NT2/D1 (cell line): Measurements from ENCODE around the gene RPEL1.
"Not testable (repeated sequence)": the region's sequence is repeated elsewhere in the genome, so short reads cannot be mapped to it uniquely, and the experiment has no call there.

Source experiments
- DNase-seq: peaks from one replicate; pipeline ENCODE4 v3.0.0-alpha.2; 2011; ENCODE audit warnings: low read depth, low spot score
- H3K27me3 ChIP-seq: 2 replicates; pipeline ENCODE4 v1.6.0; 2011; ENCODE audit warnings: mild to moderate bottlenecking; ENCODE audit not compliant: insufficient read length, insufficient read depth
- H3K36me3 ChIP-seq: 2 replicates; pipeline ENCODE4 v1.6.1; 2011; ENCODE audit warnings: mild to moderate bottlenecking, low read length, mixed read lengths; ENCODE audit not compliant: insufficient read depth, insufficient read length
- H3K4me1 ChIP-seq: 2 replicates; pipeline ENCODE4 v1.5.1; 2011; ENCODE audit not compliant: insufficient read depth, insufficient read length
- H3K4me3 ChIP-seq: 2 replicates; pipeline ENCODE4 v1.5.1; 2011; ENCODE audit warnings: low read depth; ENCODE audit not compliant: insufficient read length
- H3K9ac ChIP-seq: 2 replicates; pipeline ENCODE4 v1.6.0; 2011; ENCODE audit warnings: low read depth; ENCODE audit not compliant: insufficient read length
- H3K9me3 ChIP-seq: 2 replicates; pipeline ENCODE4 v1.5.1; 2011; ENCODE audit warnings: mild to moderate bottlenecking, low read length; ENCODE audit not compliant: insufficient read depth
- SUZ12 ChIP-seq: IDR thresholded peaks from 2 replicates; pipeline ENCODE4 v1.6.1; 2011; ENCODE audit not compliant: insufficient read length, insufficient read depth; ENCODE audit errors: extremely low read depth
- YY1 ChIP-seq: IDR thresholded peaks from 2 replicates; pipeline ENCODE4 v1.6.1; 2011; ENCODE audit not compliant: insufficient read length, insufficient read depth
- ZNF274 ChIP-seq: IDR thresholded peaks from 2 replicates; pipeline ENCODE4 v1.6.1; 2011; ENCODE audit warnings: mild to moderate bottlenecking, low read depth, low read length

The RPEL1 gene

DNA sequence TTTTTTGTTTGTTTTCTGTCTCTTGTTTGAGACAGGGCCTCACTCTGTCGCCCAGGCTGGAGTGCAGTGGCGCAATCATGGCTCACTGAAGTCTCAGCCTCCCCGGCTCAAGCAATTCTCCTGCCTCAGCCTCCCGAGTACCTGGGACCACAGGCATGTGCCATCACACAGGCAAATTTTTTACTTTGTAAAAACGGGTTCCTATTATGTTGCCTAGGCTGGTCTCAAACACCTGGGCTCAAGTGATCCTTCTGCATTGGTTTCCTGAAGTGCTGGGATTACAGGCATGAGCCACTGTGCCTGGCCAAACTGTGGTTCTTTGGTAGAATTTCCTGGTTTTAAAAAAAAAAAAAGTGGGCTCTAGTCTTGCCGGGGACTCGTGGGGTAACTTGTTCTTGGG, at the start of gene RPEL1:
RPEL1 (plus strand) TSS at position 301 of the 400 bp plus-strand sequence. CDS start 110 bp downstream, outside the sequence.
- H3K4me1 ChIP-seq, H3K4me3 ChIP-seq, H3K9me3 ChIP-seq, DNase-seq, H3K9ac ChIP-seq, H3K27me3 ChIP-seq, H3K36me3 ChIP-seq: not testable (repeated sequence)

DNA sequence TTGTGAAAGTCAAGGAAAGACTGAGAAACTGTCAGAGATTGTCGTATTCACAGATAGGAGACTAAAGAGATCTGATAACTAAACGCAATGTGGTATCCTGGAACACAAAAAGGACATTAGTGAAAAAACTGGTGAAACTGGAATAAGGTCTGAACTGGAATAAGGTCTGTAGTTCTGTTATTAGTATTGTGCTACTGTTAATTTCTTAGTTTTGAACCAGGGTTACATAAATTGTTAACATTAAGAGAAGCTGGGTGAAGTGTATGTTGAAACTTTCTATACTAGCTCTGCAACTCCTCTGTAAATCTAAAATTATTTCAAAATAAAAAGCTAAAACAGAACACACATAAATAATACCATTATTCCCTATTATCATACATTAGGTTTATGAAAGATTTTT, 49.2 kb upstream of the RPEL1 start:
- Histone ChIP-seq H3K4me1 (peaks cover 7% of the 10 kb centered on the region), H3K27me3 (no peaks in the 10 kb centered on the region), H3K36me3 (no peaks in the 10 kb centered on the region), H3K9ac (no peak overlapping the region), H3K9me3 (no peaks in the 10 kb centered on the region), H3K4me3 (no peak overlapping the region)
- no peak for TF ChIP-seq SUZ12
- TF ChIP-seq YY1: no peak
- TF ChIP-seq ZNF274: no peak
- no peak for DNase-seq

DNA sequence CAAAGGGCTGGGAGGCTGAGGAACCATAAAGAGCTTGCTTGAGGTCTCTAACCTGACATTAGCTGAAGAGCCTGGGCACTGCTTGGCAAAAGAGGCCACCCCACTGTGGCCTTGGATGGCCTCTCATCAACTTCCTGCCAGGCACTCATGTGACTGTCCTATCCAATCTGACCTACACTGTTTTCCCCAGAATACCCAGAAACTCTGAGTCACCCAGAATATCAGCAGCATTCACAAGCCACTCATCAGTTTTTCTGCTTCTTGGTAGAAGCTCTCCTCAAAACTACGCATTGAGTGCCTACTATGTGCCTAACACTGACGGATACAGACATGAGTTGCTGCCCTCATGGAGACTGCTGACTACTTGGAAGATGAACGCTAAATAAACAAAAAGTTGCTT, 48.5 kb upstream of the RPEL1 start:
- no peak overlapping the region for H3K9ac ChIP-seq
- TF ChIP-seq YY1 (no peak), ZNF274 (no peak), SUZ12 (no peak)
- H3K4me3 ChIP-seq: no peak overlapping the region
- DNase-seq: no peak
- no peaks in the 10 kb centered on the region for H3K27me3 ChIP-seq
- no peaks in the 10 kb centered on the region for H3K9me3 ChIP-seq
- H3K4me1 ChIP-seq: peaks cover 7% of the 10 kb centered on the region
- no peaks in the 10 kb centered on the region for H3K36me3 ChIP-seq

DNA sequence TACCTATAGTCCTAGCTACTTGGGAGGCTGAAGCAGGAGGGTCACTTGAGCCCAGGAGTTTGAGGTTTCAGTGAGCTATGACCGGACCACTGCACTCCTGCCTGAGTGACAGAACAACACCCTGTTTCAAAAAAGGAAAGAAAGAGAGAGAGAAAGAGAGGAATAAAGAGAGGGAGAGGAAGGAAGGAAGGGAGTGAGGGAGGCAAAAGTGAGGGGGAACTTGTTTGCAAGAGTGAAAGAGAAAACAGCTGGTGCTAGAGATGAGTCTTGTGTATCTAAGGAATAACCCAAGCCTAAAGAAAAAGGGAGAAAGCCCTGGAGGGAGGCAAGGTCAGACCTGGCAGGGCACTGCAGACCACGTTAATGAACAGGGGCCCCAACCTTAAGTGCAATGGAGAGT, 47.8 kb upstream of the RPEL1 start:
- DNase-seq: no peak
- H3K4me1 ChIP-seq: peaks cover 7% of the 10 kb centered on the region

DNA sequence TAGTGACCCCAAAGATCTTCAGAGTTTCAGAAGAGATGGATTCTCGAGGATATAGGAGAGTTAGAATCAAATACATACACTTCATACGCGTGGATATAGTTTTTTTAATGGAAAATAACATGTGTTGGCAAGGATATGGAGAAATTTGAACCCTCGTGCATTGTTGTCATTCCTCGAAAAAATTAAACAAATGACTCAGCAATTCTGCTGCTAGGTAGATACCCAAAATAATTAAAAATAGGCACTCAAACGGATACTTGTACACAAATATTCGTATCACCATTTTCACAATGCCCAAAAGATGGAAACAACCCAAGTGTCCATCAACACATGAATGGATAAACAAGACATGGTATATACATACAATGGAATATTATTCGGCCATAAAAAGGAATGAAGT, 47.0 kb upstream of the RPEL1 start:
- H3K4me1 ChIP-seq: peaks cover 5% of the 10 kb centered on the region
- no peak overlapping the region for H3K4me3 ChIP-seq
- H3K9ac ChIP-seq: no peak overlapping the region
- DNase-seq: no peak
- TF ChIP-seq YY1 (no peak), SUZ12 (no peak), ZNF274 (no peak)
- H3K9me3 ChIP-seq: no peaks in the 10 kb centered on the region
- no peaks in the 10 kb centered on the region for H3K36me3 ChIP-seq
- no peaks in the 10 kb centered on the region for H3K27me3 ChIP-seq

More for the DNA sequence above, 47.8 kb upstream of the RPEL1 start:
- Histone ChIP-seq H3K4me3 (no peak overlapping the region), H3K9me3 (no peaks in the 10 kb centered on the region), H3K9ac (no peak overlapping the region), H3K36me3 (no peaks in the 10 kb centered on the region), H3K27me3 (no peaks in the 10 kb centered on the region)
- no peak for TF ChIP-seq YY1
- no peak for TF ChIP-seq SUZ12
- TF ChIP-seq ZNF274: no peak

DNA sequence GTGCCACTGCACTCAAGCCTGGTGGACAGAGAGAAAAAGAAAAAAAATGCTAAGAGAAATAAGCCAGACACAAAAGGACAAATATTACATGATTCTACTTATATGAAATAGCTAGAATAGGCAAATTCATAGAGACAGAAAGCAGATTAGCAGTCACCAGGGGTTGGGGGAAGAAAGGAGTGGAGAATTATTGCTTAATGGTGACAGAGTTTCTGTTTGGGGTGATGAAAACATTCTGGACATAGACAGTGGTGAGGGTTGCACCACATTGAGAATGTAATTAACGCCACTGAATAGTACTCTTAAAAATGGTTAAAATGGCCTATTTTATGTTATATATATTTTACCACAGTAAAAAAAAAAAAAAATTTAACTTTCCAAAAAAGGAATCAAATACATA, 46.2 kb upstream of the RPEL1 start:
- no peak for TF ChIP-seq SUZ12
- no peak for TF ChIP-seq ZNF274
- TF ChIP-seq YY1: no peak
- Histone ChIP-seq H3K27me3 (no peaks in the 10 kb centered on the region), H3K9me3 (no peaks in the 10 kb centered on the region), H3K4me1 (peaks cover 4% of the 10 kb centered on the region), H3K36me3 (no peaks in the 10 kb centered on the region), H3K9ac (no peak overlapping the region), H3K4me3 (no peak overlapping the region)
- no peak for DNase-seq

DNA sequence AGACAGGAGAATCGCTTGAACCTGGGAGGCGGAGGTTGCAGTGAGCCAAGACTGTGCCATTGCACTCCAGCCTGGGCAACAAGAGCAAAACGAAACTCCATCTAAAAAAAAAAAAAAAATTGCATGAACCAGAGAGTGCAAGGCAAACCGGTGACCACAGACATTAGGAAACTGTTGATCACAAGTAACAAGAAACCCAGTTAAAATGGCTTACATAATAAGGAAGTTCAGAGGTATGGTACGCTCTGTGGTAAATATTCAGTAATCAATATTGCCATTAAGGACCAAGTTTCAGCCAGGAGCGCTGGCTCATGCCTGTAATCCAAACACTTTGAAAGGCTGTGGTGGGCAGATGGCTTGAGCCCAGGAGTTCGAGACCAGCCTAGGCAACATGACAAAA, 43.4 kb upstream of the RPEL1 start:
- Histone ChIP-seq H3K27me3 (no peaks in the 10 kb centered on the region), H3K36me3 (no peaks in the 10 kb centered on the region), H3K9me3 (peaks cover 9% of the 10 kb centered on the region; the same call in 1 of the 2 replicates), H3K4me1 (peaks cover 7% of the 10 kb centered on the region), H3K9ac (no peak overlapping the region), H3K4me3 (no peak overlapping the region)
- TF ChIP-seq YY1: no peak
- no peak for TF ChIP-seq SUZ12
- no peak for TF ChIP-seq ZNF274
- DNase-seq: no peak

DNA sequence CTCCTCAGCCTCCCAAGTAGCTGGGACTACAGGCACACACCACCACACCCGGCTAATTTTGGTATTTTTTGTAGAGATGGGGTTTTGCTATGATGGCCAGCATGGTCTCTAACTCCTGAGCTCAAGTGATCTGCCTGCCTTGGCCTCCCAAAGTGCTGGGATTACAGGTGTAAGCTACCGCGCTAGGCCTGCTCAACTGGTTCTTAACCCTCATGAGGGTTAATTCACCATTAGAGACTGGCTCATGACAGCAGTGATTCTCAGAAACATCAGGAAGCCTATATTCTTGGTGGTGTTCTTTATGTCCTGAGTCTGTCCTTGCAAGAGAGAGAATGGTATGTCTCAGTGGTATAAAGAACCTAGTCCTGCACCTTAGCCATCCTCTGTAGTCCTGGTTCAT, 42.2 kb upstream of the RPEL1 start:
- Histone ChIP-seq H3K4me3 (no peak overlapping the region), H3K4me1 (peaks cover 4% of the 10 kb centered on the region), H3K36me3 (no peaks in the 10 kb centered on the region), H3K9me3 (peaks cover 18% of the 10 kb centered on the region; the same call in 1 of the 2 replicates), H3K27me3 (no peaks in the 10 kb centered on the region), H3K9ac (no peak overlapping the region)
- DNase-seq: no peak
- TF ChIP-seq ZNF274: no peak
- TF ChIP-seq YY1: no peak
- TF ChIP-seq SUZ12: no peak
